Type B pancreatic cell (in vitro differentiated cells): ENCODE data around the gene HECW1. TPM values are rescaled to one million over a fixed set of nuclear protein-coding genes. Genes with fewer than 3 reads are reported as not detected.

Experiments used
- DNase-seq: peaks from one replicate; pipeline ENCODE4 v3.0.0; 2021; ENCODE audit warnings: mixed read lengths; ENCODE audit not compliant: unreplicated experiment; ENCODE audit errors: extremely low spot score
- H3K27ac Mint-ChIP-seq: 2 replicates; pipeline ENCODE4 v1.8.0; 2021; ENCODE audit warnings: mild to moderate bottlenecking, mixed read lengths
- H3K27me3 Mint-ChIP-seq: 2 replicates; pipeline ENCODE4 v1.8.0; 2021; ENCODE audit warnings: mixed read lengths
- H3K36me3 Mint-ChIP-seq: 2 replicates; pipeline ENCODE4 v1.8.0; 2021; ENCODE audit warnings: mixed read lengths
- H3K4me1 Mint-ChIP-seq: one replicate; pipeline ENCODE4 v1.8.0; 2021; ENCODE audit warnings: mixed read lengths; ENCODE audit not compliant: unreplicated experiment
- H3K4me3 Mint-ChIP-seq: 2 replicates; pipeline ENCODE4 v1.8.0; 2021; ENCODE audit warnings: mild to moderate bottlenecking, mixed read lengths
- H3K9me3 Mint-ChIP-seq: 2 replicates; pipeline ENCODE4 v1.8.0; 2021; ENCODE audit warnings: mixed read lengths
- CTCF ChIP-seq: fragments of 200-600 bp; sonication (generic); conservative IDR thresholded peaks from 2 replicates; pipeline ENCODE4 v1.5.0; 2021; ENCODE audit warnings: antibody characterized with exemption, mild to moderate bottlenecking
- total RNA-seq: library from RNA; stranded (reverse); gene quantifications from 2 replicates; pipeline ENCODE4 v1.2.1, GENCODE V29; 2021; ENCODE audit warnings: low replicate concordance

HECW1 gene
- total RNA-seq, 1 donor from 2014 or later = 1.4 TPM

GRCh38 chr7:43522406-43523156 lies 410.1 kb downstream of the HECW1 start:
- Mint-ChIP-seq H3K9me3 (no peaks in the 10 kb centered on the region), H3K27me3 (no peaks in the 10 kb centered on the region), H3K4me3 (no peak overlapping the region), H3K27ac (no peak overlapping the region), H3K4me1 (no peaks in the 10 kb centered on the region), H3K36me3 (no peaks in the 10 kb centered on the region)
- DNase-seq = no peak
- TF ChIP-seq CTCF = no peak

- H3K27ac Mint-ChIP-seq = no peak overlapping the region
- H3K36me3 Mint-ChIP-seq = no peaks in the 10 kb centered on the region
- H3K9me3 Mint-ChIP-seq = no peaks in the 10 kb centered on the region
- H3K4me1 Mint-ChIP-seq = no peaks in the 10 kb centered on the region
- DNase-seq = no peak
- TF ChIP-seq CTCF = no peak
- no peak overlapping the region for H3K4me3 Mint-ChIP-seq
- no peaks in the 10 kb centered on the region for H3K27me3 Mint-ChIP-seq
These were observed 416.3 kb downstream of the HECW1 start for GRCh38 chr7:43528576-43529354.

GRCh38 chr7:43530553-43531410 lies 418.3 kb downstream of the HECW1 start:
- no peaks in the 10 kb centered on the region for H3K36me3 Mint-ChIP-seq
- H3K9me3 Mint-ChIP-seq = no peaks in the 10 kb centered on the region
- DNase-seq = no peak
- no peaks in the 10 kb centered on the region for H3K27me3 Mint-ChIP-seq
- no peak for TF ChIP-seq CTCF
- no peak overlapping the region for H3K4me3 Mint-ChIP-seq
- H3K27ac Mint-ChIP-seq = no peak overlapping the region
- H3K4me1 Mint-ChIP-seq = no peaks in the 10 kb centered on the region

GRCh38 chr7:43531700-43532099 lies 419.3 kb downstream of the HECW1 start:
- H3K4me3 Mint-ChIP-seq = no peak overlapping the region
- H3K27ac Mint-ChIP-seq = no peak overlapping the region
- H3K4me1 Mint-ChIP-seq = no peaks in the 10 kb centered on the region
- TF ChIP-seq CTCF = no peak
- no peak for DNase-seq
- H3K27me3 Mint-ChIP-seq = no peaks in the 10 kb centered on the region
- H3K36me3 Mint-ChIP-seq = no peaks in the 10 kb centered on the region
- H3K9me3 Mint-ChIP-seq = no peaks in the 10 kb centered on the region

- DNase-seq = no peak
These were observed 421.5 kb downstream of the HECW1 start for GRCh38 chr7:43533801-43534479.

More at GRCh38 chr7:43533801-43534479, 421.5 kb downstream of the HECW1 start:
- H3K27ac Mint-ChIP-seq = no peak overlapping the region
- H3K27me3 Mint-ChIP-seq = no peaks in the 10 kb centered on the region
- H3K36me3 Mint-ChIP-seq = no peaks in the 10 kb centered on the region
- no peaks in the 10 kb centered on the region for H3K4me1 Mint-ChIP-seq
- no peak for TF ChIP-seq CTCF
- no peaks in the 10 kb centered on the region for H3K9me3 Mint-ChIP-seq
- no peak overlapping the region for H3K4me3 Mint-ChIP-seq
